WTC11 (cell line): ENCODE measurements around the gene REPIN1. TPM values are rescaled to one million over a fixed set of nuclear protein-coding genes. Genes with fewer than 3 reads are reported as not detected.
A peak's percentile ranks its signal among the peaks of the same experiment; 100 is the strongest.

ENCODE experiments used
- ATAC-seq: fragments of 200-7000 bp; cut with Tn5 transposase; 2 replicates; pipeline ENCODE4 v1.10.0; 2021; ENCODE audit warnings: mild to moderate bottlenecking, moderate library complexity
- CTCF ChIA-PET: fragments of 300-600 bp; sonication (Branson Sonifier 250); formaldehyde crosslinking; loops from one replicate; lab custom pipeline; 2021; ENCODE audit warnings: antibody characterized with exemption; lab: Charles Lee
- POLR2A ChIA-PET: fragments of 350-600 bp; sonication (Branson Sonifier 250); formaldehyde crosslinking; loops from one replicate; lab custom pipeline; 2021; ENCODE audit warnings: antibody characterized with exemption; lab: Charles Lee
- DNase-seq: peaks from one replicate; pipeline ENCODE4 v3.0.0; 2021; ENCODE audit warnings: low spot score
- H3K27ac Mint-ChIP-seq: 2 replicates; pipeline ENCODE4 v1.8.0; 2021; ENCODE audit warnings: mixed read lengths
- H3K27me3 Mint-ChIP-seq: 2 replicates; pipeline ENCODE4 v1.8.0; 2021; ENCODE audit warnings: low read depth, mild to moderate bottlenecking, moderate library complexity, mixed read lengths
- H3K36me3 Mint-ChIP-seq: 2 replicates; pipeline ENCODE4 v1.8.0; 2021; ENCODE audit warnings: mixed read lengths
- H3K4me1 Mint-ChIP-seq: 2 replicates; pipeline ENCODE4 v1.8.0; 2022; ENCODE audit warnings: mixed read lengths
- H3K4me3 Mint-ChIP-seq: 2 replicates; pipeline ENCODE4 v1.8.0; 2021; ENCODE audit warnings: mild to moderate bottlenecking, moderate library complexity, mixed read lengths
- H3K9me3 Mint-ChIP-seq: 2 replicates; pipeline ENCODE4 v1.8.0; 2021; ENCODE audit warnings: mixed read lengths
- AFF4 ChIP-seq: sonication (generic); formaldehyde crosslinking; IDR thresholded peaks from 2 replicates; pipeline ENCODE4 v1.8.1; 2023; ENCODE audit warnings: mild to moderate bottlenecking, missing genetic modification reagents, borderline replicate concordance
- CBFB ChIP-seq: sonication (generic); formaldehyde crosslinking; IDR thresholded peaks from 2 replicates; pipeline ENCODE4 v1.8.1; 2022; ENCODE audit warnings: mild to moderate bottlenecking, low read depth, missing genetic modification reagents
- CREM ChIP-seq: sonication (generic); formaldehyde crosslinking; IDR thresholded peaks from 2 replicates; pipeline ENCODE4 v1.8.1; 2022; ENCODE audit warnings: mild to moderate bottlenecking, missing genetic modification reagents, moderate library complexity
- E2F5 ChIP-seq: sonication (generic); formaldehyde crosslinking; IDR thresholded peaks from 2 replicates; pipeline ENCODE4 v1.8.1; 2022; ENCODE audit warnings: mild to moderate bottlenecking, moderate library complexity, missing genetic modification reagents
- FOXP1 ChIP-seq: sonication (generic); formaldehyde crosslinking; IDR thresholded peaks from 2 replicates; pipeline ENCODE4 v1.8.0; 2022; ENCODE audit warnings: missing genetic modification reagents, mild to moderate bottlenecking, moderate library complexity, borderline replicate concordance
- GABPB1 ChIP-seq: sonication (generic); formaldehyde crosslinking; IDR thresholded peaks from 2 replicates; pipeline ENCODE4 v1.8.1; 2023; ENCODE audit warnings: mild to moderate bottlenecking, missing genetic modification reagents
- NR1H2 ChIP-seq: sonication (generic); formaldehyde crosslinking; IDR thresholded peaks from 2 replicates; pipeline ENCODE4 v1.9.0; 2021; ENCODE audit warnings: mild to moderate bottlenecking, moderate library complexity, missing genetic modification reagents
- NR2C2 ChIP-seq: sonication (generic); formaldehyde crosslinking; IDR thresholded peaks from 2 replicates; pipeline ENCODE4 v1.8.0; 2022; ENCODE audit warnings: mild to moderate bottlenecking, missing genetic modification reagents
- OVOL2 ChIP-seq: fragments of 250-450 bp; sonication (Bioruptor Pico); IDR thresholded peaks from 2 replicates; pipeline ENCODE4 v1.9.0; 2021; ENCODE audit warnings: mild to moderate bottlenecking, borderline replicate concordance
- STAT6 ChIP-seq: sonication (generic); formaldehyde crosslinking; conservative IDR thresholded peaks from 2 replicates; pipeline ENCODE4 v1.8.1; 2023; ENCODE audit warnings: mild to moderate bottlenecking, low read depth, missing genetic modification reagents, moderate library complexity
- TEAD1 ChIP-seq: sonication (generic); formaldehyde crosslinking; IDR thresholded peaks from 2 replicates; pipeline ENCODE4 v1.8.0; 2022; ENCODE audit warnings: mild to moderate bottlenecking, missing genetic modification reagents
- ZMAT4 ChIP-seq: fragments of 250-450 bp; sonication (Bioruptor Pico); IDR thresholded peaks from 2 replicates; pipeline ENCODE4 v1.9.0; 2021; ENCODE audit warnings: mild to moderate bottlenecking
- ZNF263 ChIP-seq: sonication (generic); formaldehyde crosslinking; IDR thresholded peaks from 2 replicates; pipeline ENCODE4 v1.8.1; 2022; ENCODE audit warnings: low read depth, mild to moderate bottlenecking, moderate library complexity, missing genetic modification reagents
- total RNA-seq: library from RNA; stranded (reverse); gene quantifications from 3 replicates; pipeline ENCODE4 v1.2.3, GENCODE V29; 2021
- TF ChIP-seq, protein P1 (sequence below): fragments of 200-600 bp; IDR thresholded peaks from 2 replicates; pipeline ENCODE4 v1.8.0; 2022; ENCODE audit warnings: antibody characterized with exemption
- TF ChIP-seq, protein P2 (sequence below): fragments of 250-450 bp; sonication (Bioruptor Pico); conservative IDR thresholded peaks from 2 replicates; pipeline ENCODE4 v1.9.0; 2021; ENCODE audit warnings: mild to moderate bottlenecking
- TF ChIP-seq, protein P3 (sequence below): sonication (generic); formaldehyde crosslinking; IDR thresholded peaks from 2 replicates; pipeline ENCODE4 v1.8.0; 2023; ENCODE audit warnings: mild to moderate bottlenecking, missing genetic modification reagents

Gene REPIN1
- total RNA-seq, 1 experiment from 2014 or later, result 130 TPM

GRCh38 chr7:150390205-150390604 lies 21.6 kb downstream of the REPIN1 start:
- Mint-ChIP-seq H3K27ac (no peak overlapping the region), H3K27me3 (no peaks in the 10 kb centered on the region), H3K4me3 (no peak overlapping the region), H3K9me3 (peaks cover 4% of the 10 kb centered on the region; the same call in 1 of the 2 replicates), H3K36me3 (peaks cover 42% of the 10 kb centered on the region), H3K4me1 (peaks cover 59% of the 10 kb centered on the region)
- TF ChIP-seq, protein P1, sequence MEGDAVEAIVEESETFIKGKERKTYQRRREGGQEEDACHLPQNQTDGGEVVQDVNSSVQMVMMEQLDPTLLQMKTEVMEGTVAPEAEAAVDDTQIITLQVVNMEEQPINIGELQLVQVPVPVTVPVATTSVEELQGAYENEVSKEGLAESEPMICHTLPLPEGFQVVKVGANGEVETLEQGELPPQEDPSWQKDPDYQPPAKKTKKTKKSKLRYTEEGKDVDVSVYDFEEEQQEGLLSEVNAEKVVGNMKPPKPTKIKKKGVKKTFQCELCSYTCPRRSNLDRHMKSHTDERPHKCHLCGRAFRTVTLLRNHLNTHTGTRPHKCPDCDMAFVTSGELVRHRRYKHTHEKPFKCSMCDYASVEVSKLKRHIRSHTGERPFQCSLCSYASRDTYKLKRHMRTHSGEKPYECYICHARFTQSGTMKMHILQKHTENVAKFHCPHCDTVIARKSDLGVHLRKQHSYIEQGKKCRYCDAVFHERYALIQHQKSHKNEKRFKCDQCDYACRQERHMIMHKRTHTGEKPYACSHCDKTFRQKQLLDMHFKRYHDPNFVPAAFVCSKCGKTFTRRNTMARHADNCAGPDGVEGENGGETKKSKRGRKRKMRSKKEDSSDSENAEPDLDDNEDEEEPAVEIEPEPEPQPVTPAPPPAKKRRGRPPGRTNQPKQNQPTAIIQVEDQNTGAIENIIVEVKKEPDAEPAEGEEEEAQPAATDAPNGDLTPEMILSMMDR, result no peak
- TF ChIP-seq NR1H2 (CRISPR knock-in tag), result no peak
- TF ChIP-seq OVOL2 (CRISPR knock-in tag), result no peak
- TF ChIP-seq ZNF263 (CRISPR knock-in tag), result no peak
- TF ChIP-seq TEAD1 (CRISPR knock-in tag), result no peak
- TF ChIP-seq AFF4 (CRISPR knock-in tag), result no peak
- no peak for TF ChIP-seq ZMAT4
- no peak for TF ChIP-seq STAT6 (CRISPR knock-in tag)
- TF ChIP-seq CBFB (CRISPR knock-in tag), result no peak
- TF ChIP-seq, protein P2, sequence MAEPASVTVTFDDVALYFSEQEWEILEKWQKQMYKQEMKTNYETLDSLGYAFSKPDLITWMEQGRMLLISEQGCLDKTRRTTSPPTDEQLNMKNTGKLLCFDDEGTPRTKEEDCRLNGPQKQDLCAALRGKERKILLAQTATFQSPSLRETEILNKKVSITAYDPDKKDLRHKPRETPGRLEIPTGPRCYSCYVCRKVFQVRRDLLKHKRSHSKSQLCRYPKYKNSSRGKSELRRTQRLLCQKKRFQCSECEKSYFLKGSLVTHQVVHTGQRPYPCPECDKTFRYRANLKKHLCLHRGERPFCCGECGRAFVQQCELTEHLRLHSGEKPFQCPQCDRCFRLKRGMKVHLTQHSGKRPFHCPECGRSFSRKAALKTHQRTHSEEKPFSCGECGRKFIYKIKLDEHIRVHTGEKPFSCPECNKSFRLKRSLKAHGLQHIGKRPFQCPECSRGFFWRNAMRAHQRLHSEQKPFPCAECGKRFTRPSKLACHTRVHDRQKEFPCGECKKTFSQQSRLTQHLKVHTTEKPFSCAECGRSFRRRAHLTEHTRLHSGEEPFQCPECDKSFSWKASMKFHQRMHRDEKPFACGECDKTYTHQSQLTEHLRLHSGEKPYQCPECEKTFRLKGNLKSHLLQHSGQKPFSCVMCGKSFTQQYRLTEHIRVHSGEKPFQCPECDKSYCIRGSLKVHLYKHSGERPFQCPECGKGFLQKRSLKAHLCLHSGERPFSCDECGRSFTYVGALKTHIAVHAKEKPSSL (CRISPR knock-in tag), result no peak
- TF ChIP-seq NR2C2 (CRISPR knock-in tag), result no peak
- no peak for TF ChIP-seq CREM (CRISPR knock-in tag)
- no peak for ATAC-seq
- ChIA-PET POLR2A (no interaction called here), CTCF (no interaction called here)
- no peak for DNase-seq

DNA sequence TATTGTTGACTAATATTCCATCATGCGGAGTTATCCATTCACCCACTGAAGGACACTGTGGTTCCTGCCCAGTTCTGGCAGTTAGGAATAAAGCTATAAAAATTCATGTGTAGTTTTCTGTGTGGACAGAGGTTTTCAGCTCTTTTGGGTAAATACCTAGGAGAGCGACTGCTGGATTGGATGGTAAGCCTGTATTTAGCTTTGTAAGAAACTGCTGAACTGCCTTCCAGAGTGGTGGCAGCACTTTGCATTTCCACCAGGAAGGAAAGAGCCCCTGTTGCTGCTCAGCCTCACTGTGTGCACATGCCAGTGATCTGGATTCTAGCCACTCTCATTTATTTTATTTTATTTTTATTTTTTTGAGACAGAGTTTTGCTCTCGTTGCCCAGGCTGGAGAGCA lies 24.7 kb downstream of the REPIN1 start:
- Mint-ChIP-seq H3K9me3 (peaks cover 4% of the 10 kb centered on the region; the same call in 1 of the 2 replicates), H3K27me3 (no peaks in the 10 kb centered on the region), H3K4me1 (peaks cover 51% of the 10 kb centered on the region), H3K27ac (peak overlapping the region; percentile 34), H3K36me3 (peaks cover 43% of the 10 kb centered on the region), H3K4me3 (no peak overlapping the region)
- ChIA-PET POLR2A (interaction anchor here (1.3 to 1.4 kb wide), 2 partner anchors 9 to 10 kb away, joined by 3 to 4 read pairs; no protein-coding TSS in a partner anchor), CTCF (no interaction called here)
- 0 out of 2 replicates have a peak, but pooled peaks have one; percentile 11 for ATAC-seq
- no peak for DNase-seq
- TF ChIP-seq FOXP1 (CRISPR knock-in tag), result no peak
- TF ChIP-seq GABPB1 (CRISPR knock-in tag), result no peak
- no peak for TF ChIP-seq E2F5
- TF ChIP-seq, protein P3, sequence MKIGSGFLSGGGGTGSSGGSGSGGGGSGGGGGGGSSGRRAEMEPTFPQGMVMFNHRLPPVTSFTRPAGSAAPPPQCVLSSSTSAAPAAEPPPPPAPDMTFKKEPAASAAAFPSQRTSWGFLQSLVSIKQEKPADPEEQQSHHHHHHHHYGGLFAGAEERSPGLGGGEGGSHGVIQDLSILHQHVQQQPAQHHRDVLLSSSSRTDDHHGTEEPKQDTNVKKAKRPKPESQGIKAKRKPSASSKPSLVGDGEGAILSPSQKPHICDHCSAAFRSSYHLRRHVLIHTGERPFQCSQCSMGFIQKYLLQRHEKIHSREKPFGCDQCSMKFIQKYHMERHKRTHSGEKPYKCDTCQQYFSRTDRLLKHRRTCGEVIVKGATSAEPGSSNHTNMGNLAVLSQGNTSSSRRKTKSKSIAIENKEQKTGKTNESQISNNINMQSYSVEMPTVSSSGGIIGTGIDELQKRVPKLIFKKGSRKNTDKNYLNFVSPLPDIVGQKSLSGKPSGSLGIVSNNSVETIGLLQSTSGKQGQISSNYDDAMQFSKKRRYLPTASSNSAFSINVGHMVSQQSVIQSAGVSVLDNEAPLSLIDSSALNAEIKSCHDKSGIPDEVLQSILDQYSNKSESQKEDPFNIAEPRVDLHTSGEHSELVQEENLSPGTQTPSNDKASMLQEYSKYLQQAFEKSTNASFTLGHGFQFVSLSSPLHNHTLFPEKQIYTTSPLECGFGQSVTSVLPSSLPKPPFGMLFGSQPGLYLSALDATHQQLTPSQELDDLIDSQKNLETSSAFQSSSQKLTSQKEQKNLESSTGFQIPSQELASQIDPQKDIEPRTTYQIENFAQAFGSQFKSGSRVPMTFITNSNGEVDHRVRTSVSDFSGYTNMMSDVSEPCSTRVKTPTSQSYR (CRISPR knock-in tag), result no peak
